ENCODE results near the gene PSMD2. TPM values are rescaled to one million over a fixed set of nuclear protein-coding genes. Genes with fewer than 3 reads are reported as not detected.

PSMD2 gene
- total and polyA plus RNA-seq, 2 of the 8 experiments (the other 6 are each of a cell fraction or from before 2014, with no cell fraction given) = 350 to 363 TPM

DNA sequence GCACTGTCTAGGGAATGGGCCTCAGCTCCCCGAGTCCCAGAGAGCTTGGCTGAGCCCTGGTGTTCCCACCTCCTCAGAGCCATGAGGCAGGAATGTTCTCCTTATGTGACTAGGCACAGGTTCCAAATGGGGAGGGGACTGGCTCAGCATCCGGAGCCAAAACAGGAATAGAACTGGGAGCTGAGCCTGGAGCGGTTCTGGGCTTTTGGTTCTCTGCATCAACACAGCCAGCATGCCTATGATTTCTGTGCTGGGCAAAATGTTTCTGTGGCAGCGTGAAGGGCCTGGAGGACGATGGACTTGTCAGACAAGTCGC, 38.3 kb downstream of the PSMD2 start, which contains the start of gene FAM131A (continued):
- TF ChIP-seq SAP30 (IDR thresholded peaks at IDR 0.05; ENCODE audit: insufficient read depth, insufficient replicate concordance, low read length) (no peak), FOSL1 (IDR thresholded peaks at IDR 0.05; ENCODE audit: insufficient read depth, low read depth, low read length) (no peak), CEBPB (IDR thresholded peaks at IDR 0.05; ENCODE audit: low read depth, low read length) (no peak), TCF12 (IDR thresholded peaks at IDR 0.05; ENCODE audit: low read depth, low read length) (no peak), POLR2A (IDR thresholded peaks at IDR 0.05; ENCODE audit: control extremely low read depth in 1 of 2, low read depth in 2 of 2, low read length in 2 of 2) (no peak), RAD21 (IDR thresholded peaks at IDR 0.05 in 1 of 2, conservative IDR thresholded peaks at IDR 0.05 in 1 of 2; ENCODE audit: low read depth in 2 of 2, low read length in 2 of 2) (no peak)
- TF ChIP-seq, protein P1, sequence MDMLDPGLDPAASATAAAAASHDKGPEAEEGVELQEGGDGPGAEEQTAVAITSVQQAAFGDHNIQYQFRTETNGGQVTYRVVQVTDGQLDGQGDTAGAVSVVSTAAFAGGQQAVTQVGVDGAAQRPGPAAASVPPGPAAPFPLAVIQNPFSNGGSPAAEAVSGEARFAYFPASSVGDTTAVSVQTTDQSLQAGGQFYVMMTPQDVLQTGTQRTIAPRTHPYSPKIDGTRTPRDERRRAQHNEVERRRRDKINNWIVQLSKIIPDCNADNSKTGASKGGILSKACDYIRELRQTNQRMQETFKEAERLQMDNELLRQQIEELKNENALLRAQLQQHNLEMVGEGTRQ (IDR thresholded peaks at IDR 0.05; ENCODE audit: low read length) = no peak

Measured in H1 (cell line).